ENCODE measurements around the gene DCAF17.

DNA sequence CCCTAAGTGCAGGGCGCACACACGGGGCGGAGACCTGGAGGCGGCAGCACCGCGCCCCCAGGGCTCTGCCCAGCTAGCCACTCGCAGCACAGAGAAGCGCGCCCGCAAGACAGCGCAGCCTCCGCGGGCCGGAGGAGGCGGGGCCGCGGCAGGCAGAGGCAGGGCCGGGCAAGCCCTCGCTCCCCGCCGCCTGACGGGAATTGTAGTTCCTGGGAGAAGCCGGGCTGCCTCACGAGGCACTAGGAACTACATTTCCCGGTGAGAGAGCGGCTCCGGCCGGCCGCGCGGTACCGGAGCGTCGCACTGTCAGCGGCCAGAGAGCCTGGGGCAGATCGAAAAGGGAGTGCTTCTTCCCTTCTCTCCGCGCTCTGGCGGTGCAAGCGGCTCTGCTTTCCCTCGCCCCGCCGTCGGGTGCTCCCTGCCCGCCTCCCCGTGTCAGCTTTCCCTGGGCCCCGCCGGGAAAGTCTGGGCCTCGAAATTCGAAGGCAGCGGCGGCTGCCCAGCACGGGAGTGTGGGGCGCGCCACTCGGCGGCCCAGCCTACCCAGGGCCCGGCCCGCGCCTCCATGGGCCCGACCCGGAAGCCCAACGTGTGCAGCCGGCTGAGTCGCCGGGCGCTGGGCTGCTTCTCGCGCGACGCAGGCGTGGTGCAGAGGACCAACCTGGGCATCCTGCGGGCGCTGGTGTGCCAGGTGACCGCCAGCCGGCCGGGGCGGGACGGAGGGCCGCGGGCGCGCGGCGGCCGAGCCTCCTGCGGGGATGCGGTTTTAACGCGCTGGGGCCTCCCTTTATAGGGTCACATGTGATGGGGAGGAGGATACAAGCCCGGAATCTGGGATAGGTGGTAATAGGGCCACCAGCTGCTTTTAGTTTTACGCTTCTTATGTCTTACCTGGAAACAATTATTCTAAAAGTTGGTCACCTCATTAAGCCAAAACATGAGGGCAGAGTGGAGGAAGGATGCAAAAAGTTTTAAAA lies at the start of gene DCAF17:
- TF ChIP-seq HOXA7 (CRISPR knock-in tag; IDR thresholded peaks at IDR 0.05; ENCODE audit: borderline replicate concordance) (no peak), ZNF19 (tag by site-specific recombination; IDR thresholded peaks at IDR 0.05; ENCODE audit: low read depth) (no peak), ZNF560 (tag by site-specific recombination; IDR thresholded peaks at IDR 0.05; ENCODE audit: borderline replicate concordance) (no peak), ZNF175 (tag by site-specific recombination; IDR thresholded peaks at IDR 0.05) (no peak), ZNF704 (tag by site-specific recombination; IDR thresholded peaks at IDR 0.05) (no peak), ZNF76 (tag by site-specific recombination; IDR thresholded peaks at IDR 0.05; ENCODE audit: borderline replicate concordance, low read depth) (peak; percentile 95), PBX3 (CRISPR knock-in tag; IDR thresholded peaks at IDR 0.05) (peak; percentile 54; the same call in 1 of the 2 replicates), BCL11B (tag by site-specific recombination; IDR thresholded peaks at IDR 0.05; ENCODE audit: low read depth) (no peak)
- TF ChIP-seq, protein P1, sequence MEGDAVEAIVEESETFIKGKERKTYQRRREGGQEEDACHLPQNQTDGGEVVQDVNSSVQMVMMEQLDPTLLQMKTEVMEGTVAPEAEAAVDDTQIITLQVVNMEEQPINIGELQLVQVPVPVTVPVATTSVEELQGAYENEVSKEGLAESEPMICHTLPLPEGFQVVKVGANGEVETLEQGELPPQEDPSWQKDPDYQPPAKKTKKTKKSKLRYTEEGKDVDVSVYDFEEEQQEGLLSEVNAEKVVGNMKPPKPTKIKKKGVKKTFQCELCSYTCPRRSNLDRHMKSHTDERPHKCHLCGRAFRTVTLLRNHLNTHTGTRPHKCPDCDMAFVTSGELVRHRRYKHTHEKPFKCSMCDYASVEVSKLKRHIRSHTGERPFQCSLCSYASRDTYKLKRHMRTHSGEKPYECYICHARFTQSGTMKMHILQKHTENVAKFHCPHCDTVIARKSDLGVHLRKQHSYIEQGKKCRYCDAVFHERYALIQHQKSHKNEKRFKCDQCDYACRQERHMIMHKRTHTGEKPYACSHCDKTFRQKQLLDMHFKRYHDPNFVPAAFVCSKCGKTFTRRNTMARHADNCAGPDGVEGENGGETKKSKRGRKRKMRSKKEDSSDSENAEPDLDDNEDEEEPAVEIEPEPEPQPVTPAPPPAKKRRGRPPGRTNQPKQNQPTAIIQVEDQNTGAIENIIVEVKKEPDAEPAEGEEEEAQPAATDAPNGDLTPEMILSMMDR (tag by site-specific recombination; IDR thresholded peaks at IDR 0.05) = no peak; the same call in 1 of the 2 replicates

Data from HEK293 (cell line).